HepG2 (cell line): Measurements from ENCODE around the gene RUVBL2. TPM values are rescaled to one million over a fixed set of nuclear protein-coding genes. Genes with fewer than 3 reads are reported as not detected.

ENCODE experiments used
- HDAC6 ChIP-seq: fragments of 200-600 bp; sonication (generic); IDR thresholded peaks from 2 replicates; pipeline ENCODE4 v1.7.0; 2017; ENCODE audit warnings: mild to moderate bottlenecking, antibody characterized with exemption, low read length, low read depth
- KDM1A ChIP-seq: IDR thresholded peaks from 2 replicates; pipeline ENCODE4 v1.6.1; 2016; ENCODE audit warnings: missing compliant biosample characterization
- KDM5B ChIP-seq: sonication (generic); formaldehyde crosslinking; IDR thresholded peaks from 2 replicates; pipeline ENCODE4 v1.4.0; 2020; ENCODE audit warnings: missing genetic modification reagents, mild to moderate bottlenecking, borderline replicate concordance
- MAX ChIP-seq: IDR thresholded peaks from 2 replicates; pipeline ENCODE4 v1.6.1; 2012; ENCODE audit warnings: inconsistent platforms
- MIER3 ChIP-seq: IDR thresholded peaks from 2 replicates; pipeline ENCODE4 v1.6.1; 2016; ENCODE audit warnings: missing compliant biosample characterization, borderline replicate concordance
- MXD3 ChIP-seq: IDR thresholded peaks from 2 replicates; pipeline ENCODE4 v1.6.1; 2016; ENCODE audit warnings: mild to moderate bottlenecking, missing biosample characterization, missing genetic modification reagents
- NFYC ChIP-seq: IDR thresholded peaks from 2 replicates; pipeline ENCODE4 v1.6.1; 2016; ENCODE audit warnings: missing genetic modification reagents, missing compliant biosample characterization
- RARG ChIP-seq: sonication (generic); formaldehyde crosslinking; IDR thresholded peaks from 2 replicates; pipeline ENCODE4 v1.4.0; 2020; ENCODE audit warnings: low read depth, mild to moderate bottlenecking, missing genetic modification reagents
- SIX4 ChIP-seq: sonication (generic); formaldehyde crosslinking; IDR thresholded peaks from 2 replicates; pipeline ENCODE4 v1.4.0; 2020; ENCODE audit warnings: missing genetic modification reagents
- SP140L ChIP-seq: sonication (generic); formaldehyde crosslinking; IDR thresholded peaks from 2 replicates; pipeline ENCODE4 v1.4.0; 2020; ENCODE audit warnings: missing genetic modification reagents, borderline replicate concordance
- SRY ChIP-seq: sonication (generic); formaldehyde crosslinking; IDR thresholded peaks from 2 replicates; pipeline ENCODE4 v1.8.0; 2022; ENCODE audit warnings: mild to moderate bottlenecking, missing genetic modification reagents
- ZNF225 ChIP-seq: sonication (generic); formaldehyde crosslinking; IDR thresholded peaks from 2 replicates; pipeline ENCODE4 v1.4.0; 2020; ENCODE audit warnings: mild to moderate bottlenecking, missing genetic modification reagents
- ZNF44 ChIP-seq: sonication (generic); formaldehyde crosslinking; IDR thresholded peaks from 2 replicates; pipeline ENCODE4 v1.5.1; 2020; ENCODE audit warnings: mild to moderate bottlenecking, missing genetic modification reagents
- ZNF713 ChIP-seq: sonication (generic); formaldehyde crosslinking; IDR thresholded peaks from 2 replicates; pipeline ENCODE4 v1.4.0; 2020; ENCODE audit warnings: mild to moderate bottlenecking, missing genetic modification reagents
- ZNF772 ChIP-seq: sonication (generic); formaldehyde crosslinking; IDR thresholded peaks from 2 replicates; pipeline ENCODE4 v1.5.0; 2020; ENCODE audit warnings: mild to moderate bottlenecking, missing genetic modification reagents
- polyA plus RNA-seq, 8 experiments: library from polyadenylated mRNA; depleted of rRNA in 3 of 8; stranded (reverse) in 7 of 8; unstranded in 1 of 8; fragments of >200 nt; fragmentation: Illumina TruSeq in 4 of 8; extraction: Trizol in 4 of 8; gene quantifications; 2 replicates each; pipeline versions ENCODE4 v1.2.1 to v1.2.3, GENCODE V29; 2011 to 2016; ENCODE audit warnings: low read depth in 4 of 8, missing spikeins in 1 of 8, mixed read lengths in 1 of 8; ENCODE audit not compliant: insufficient read depth in 1 of 8
- total RNA-seq, 5 experiments: library from RNA; depleted of rRNA; stranded (reverse); fragments of >200 nt; fragmentation: Illumina TruSeq; extraction: Trizol; gene quantifications; 2 replicates each; pipeline ENCODE4 v1.2.3, GENCODE V29; 2016; ENCODE audit warnings: low read depth in 1 of 5
- TF ChIP-seq, protein P1 (sequence below): sonication (generic); formaldehyde crosslinking; IDR thresholded peaks from 2 replicates; pipeline ENCODE4 v1.8.1; 2023; ENCODE audit warnings: mild to moderate bottlenecking, inconsistent platforms, moderate library complexity, missing genetic modification reagents, borderline replicate concordance
- TF ChIP-seq, protein P2 (sequence below): sonication (generic); formaldehyde crosslinking; IDR thresholded peaks from 2 replicates; pipeline ENCODE4 v1.9.0; 2021; ENCODE audit warnings: missing genetic modification reagents, borderline replicate concordance
- TF ChIP-seq, protein P3 (sequence below), 2 experiments: sonication (generic) in 1 of 2; formaldehyde crosslinking in 1 of 2; IDR thresholded peaks; 2 replicates each; pipeline versions ENCODE4 v1.4.0 to v1.6.1; 2016 to 2020; ENCODE audit warnings: borderline replicate concordance in 1 of 2, low read depth in 1 of 2, mild to moderate bottlenecking in 1 of 2, missing genetic modification reagents in 1 of 2

The RUVBL2 gene
- total and polyA plus RNA-seq, 2 of the 13 experiments (the other 11 are each of a cell fraction or from before 2014, with no cell fraction given): 120 to 122 TPM

DNA sequence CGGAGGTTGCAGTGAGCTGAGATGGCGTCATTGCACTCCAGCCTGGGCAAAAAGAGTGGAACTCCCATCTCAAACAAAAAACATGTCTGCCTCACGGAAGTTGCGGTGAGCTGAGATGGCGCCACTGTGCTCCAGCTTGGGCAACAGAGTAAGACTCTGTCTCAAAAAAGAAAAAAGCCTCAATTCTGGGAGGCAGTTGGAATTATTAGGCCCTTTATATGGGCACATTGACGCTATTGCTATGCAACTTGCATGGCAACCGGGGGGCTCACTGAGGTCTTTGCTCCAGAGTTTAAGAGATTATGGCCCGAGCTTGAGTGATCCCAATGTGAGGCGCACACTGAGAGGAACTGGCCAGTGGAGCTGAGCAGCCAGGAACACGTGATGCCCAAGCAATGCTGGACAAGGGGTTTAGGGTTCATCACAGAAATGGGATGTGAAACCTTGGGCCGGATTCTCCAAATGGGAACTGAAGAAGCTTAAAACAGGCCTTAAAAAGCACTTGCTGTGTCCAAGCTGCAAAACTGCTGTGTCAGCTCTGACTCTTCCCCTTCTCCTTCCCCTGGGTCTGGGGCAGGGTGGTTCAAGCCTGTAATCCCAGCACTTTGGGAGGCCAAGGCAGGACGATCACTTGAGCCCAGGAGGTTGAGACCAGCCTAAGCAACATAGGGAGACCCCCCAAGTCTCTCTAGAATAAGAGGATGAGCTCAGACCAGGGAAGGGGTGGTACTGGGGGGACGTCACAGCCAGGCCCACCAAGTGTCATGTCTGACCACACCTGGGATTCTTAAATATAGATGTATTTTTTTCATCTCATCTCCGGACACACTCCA, 26.1 kb upstream of the RUVBL2 start (continued):
- TF ChIP-seq, protein P1, sequence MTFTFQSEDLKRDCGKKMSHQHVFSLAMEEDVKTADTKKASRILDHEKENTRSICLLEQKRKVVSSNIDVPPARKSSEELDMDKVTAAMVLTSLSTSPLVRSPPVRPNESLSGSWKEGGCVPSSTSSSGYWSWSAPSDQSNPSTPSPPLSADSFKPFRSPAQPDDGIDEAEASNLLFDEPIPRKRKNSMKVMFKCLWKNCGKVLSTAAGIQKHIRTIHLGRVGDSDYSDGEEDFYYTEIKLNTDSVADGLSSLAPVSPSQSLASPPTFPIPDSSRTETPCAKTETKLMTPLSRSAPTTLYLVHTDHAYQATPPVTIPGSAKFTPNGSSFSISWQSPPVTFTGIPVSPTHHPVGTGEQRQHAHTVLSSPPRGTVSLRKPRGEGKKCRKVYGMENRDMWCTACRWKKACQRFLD (CRISPR knock-in tag): no peak
- TF ChIP-seq NFYC (CRISPR knock-in tag): peak; percentile 14; the same call in 1 of the 2 replicates
- 0 out of 2 replicates have a peak, but pooled peaks have one; percentile 22 for TF ChIP-seq ZNF772 (CRISPR knock-in tag)
- 0 out of 2 replicates have a peak, but pooled peaks have one; percentile 25 for TF ChIP-seq MIER3 (CRISPR knock-in tag)
- TF ChIP-seq ZNF44 (CRISPR knock-in tag): peak; percentile 24; the same call in 1 of the 2 replicates
- TF ChIP-seq, protein P2, sequence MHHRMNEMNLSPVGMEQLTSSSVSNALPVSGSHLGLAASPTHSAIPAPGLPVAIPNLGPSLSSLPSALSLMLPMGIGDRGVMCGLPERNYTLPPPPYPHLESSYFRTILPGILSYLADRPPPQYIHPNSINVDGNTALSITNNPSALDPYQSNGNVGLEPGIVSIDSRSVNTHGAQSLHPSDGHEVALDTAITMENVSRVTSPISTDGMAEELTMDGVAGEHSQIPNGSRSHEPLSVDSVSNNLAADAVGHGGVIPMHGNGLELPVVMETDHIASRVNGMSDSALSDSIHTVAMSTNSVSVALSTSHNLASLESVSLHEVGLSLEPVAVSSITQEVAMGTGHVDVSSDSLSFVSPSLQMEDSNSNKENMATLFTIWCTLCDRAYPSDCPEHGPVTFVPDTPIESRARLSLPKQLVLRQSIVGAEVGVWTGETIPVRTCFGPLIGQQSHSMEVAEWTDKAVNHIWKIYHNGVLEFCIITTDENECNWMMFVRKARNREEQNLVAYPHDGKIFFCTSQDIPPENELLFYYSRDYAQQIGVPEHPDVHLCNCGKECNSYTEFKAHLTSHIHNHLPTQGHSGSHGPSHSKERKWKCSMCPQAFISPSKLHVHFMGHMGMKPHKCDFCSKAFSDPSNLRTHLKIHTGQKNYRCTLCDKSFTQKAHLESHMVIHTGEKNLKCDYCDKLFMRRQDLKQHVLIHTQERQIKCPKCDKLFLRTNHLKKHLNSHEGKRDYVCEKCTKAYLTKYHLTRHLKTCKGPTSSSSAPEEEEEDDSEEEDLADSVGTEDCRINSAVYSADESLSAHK (CRISPR knock-in tag): no peak
- TF ChIP-seq SIX4 (CRISPR knock-in tag): no peak
- TF ChIP-seq, protein P3, sequence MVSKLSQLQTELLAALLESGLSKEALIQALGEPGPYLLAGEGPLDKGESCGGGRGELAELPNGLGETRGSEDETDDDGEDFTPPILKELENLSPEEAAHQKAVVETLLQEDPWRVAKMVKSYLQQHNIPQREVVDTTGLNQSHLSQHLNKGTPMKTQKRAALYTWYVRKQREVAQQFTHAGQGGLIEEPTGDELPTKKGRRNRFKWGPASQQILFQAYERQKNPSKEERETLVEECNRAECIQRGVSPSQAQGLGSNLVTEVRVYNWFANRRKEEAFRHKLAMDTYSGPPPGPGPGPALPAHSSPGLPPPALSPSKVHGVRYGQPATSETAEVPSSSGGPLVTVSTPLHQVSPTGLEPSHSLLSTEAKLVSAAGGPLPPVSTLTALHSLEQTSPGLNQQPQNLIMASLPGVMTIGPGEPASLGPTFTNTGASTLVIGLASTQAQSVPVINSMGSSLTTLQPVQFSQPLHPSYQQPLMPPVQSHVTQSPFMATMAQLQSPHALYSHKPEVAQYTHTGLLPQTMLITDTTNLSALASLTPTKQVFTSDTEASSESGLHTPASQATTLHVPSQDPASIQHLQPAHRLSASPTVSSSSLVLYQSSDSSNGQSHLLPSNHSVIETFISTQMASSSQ (IDR thresholded peaks at IDR 0.05; ENCODE audit: low read depth): no peak
- TF ChIP-seq, protein P3 (CRISPR knock-in tag; IDR thresholded peaks at IDR 0.05; ENCODE audit: borderline replicate concordance): peak; percentile 45; the same call in 1 of the 2 replicates
- TF ChIP-seq ZNF713 (CRISPR knock-in tag): no peak
- TF ChIP-seq MAX: peak; percentile 19
- peak; percentile 43; the same call in 1 of the 2 replicates for TF ChIP-seq KDM5B (CRISPR knock-in tag)
- TF ChIP-seq HDAC6: no peak
- TF ChIP-seq MXD3 (CRISPR knock-in tag): no peak
- TF ChIP-seq ZNF225 (CRISPR knock-in tag): no peak; the same call in 1 of the 2 replicates
- no peak for TF ChIP-seq RARG
- no peak for TF ChIP-seq KDM1A (CRISPR knock-in tag)
- TF ChIP-seq SRY (CRISPR knock-in tag): no peak
- no peak for TF ChIP-seq SP140L (CRISPR knock-in tag)
